ENCODE data around the gene HPCAL1.

DNA sequence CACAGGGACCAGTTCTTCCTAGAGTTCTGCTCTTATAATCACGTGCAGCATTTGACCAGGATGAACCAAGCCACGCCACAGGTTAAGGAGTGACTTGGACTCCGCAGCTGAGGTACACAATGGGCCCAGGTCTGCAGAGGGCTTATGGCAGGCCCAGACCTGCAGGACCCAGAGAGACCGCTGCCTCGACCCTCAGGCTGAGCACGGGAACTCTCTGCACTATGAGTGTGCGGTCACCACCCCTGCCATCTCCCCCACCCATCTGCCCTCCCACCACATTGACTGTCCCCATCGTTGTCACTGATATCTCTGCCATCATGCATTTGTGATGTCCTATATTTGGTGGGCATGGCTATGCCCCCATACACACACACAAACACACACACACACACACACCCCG, 45.7 kb upstream of the HPCAL1 start:
- TF ChIP-seq, protein P1, sequence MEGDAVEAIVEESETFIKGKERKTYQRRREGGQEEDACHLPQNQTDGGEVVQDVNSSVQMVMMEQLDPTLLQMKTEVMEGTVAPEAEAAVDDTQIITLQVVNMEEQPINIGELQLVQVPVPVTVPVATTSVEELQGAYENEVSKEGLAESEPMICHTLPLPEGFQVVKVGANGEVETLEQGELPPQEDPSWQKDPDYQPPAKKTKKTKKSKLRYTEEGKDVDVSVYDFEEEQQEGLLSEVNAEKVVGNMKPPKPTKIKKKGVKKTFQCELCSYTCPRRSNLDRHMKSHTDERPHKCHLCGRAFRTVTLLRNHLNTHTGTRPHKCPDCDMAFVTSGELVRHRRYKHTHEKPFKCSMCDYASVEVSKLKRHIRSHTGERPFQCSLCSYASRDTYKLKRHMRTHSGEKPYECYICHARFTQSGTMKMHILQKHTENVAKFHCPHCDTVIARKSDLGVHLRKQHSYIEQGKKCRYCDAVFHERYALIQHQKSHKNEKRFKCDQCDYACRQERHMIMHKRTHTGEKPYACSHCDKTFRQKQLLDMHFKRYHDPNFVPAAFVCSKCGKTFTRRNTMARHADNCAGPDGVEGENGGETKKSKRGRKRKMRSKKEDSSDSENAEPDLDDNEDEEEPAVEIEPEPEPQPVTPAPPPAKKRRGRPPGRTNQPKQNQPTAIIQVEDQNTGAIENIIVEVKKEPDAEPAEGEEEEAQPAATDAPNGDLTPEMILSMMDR (IDR thresholded peaks at IDR 0.05), result no peak
- no peak for TF ChIP-seq POLR2A (IDR thresholded peaks at IDR 0.05)

Measured in lower leg skin (tissue), 3 donors.